ENCODE data around the gene EN1.
A peak's percentile ranks its signal among the peaks of the same experiment; 100 is the strongest.

Gene EN1

DNA sequence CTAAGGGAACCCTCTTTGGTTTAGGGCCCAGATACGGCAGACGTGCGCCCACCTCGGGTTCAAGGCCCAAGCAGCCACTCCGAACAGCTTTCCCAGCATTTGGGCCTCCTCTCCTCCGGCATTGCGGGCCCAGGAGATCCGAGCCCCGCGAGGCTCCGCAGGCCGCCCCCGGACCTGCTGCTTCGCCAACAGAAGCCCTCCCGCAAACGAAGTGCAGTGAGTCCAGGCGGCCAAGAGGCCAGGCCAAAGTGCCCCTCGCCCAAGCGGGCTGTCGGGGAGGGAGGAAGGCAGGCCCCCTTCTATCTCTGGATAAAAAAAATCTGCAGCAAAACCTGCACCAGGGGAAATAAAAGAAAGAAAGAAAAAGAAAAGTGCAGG, 6.0 kb downstream of the EN1 start:
- peaks cover 64% of the 10 kb centered on the region for H3K27me3 Mint-ChIP-seq
- no peak overlapping the region for H3K27ac Mint-ChIP-seq
- peak overlapping the region; percentile 67 for H3K4me3 Mint-ChIP-seq
- no peaks in the 10 kb centered on the region for H3K36me3 Mint-ChIP-seq
- H3K4me1 Mint-ChIP-seq (ENCODE audit: low read depth): peaks cover 31% of the 10 kb centered on the region
- H3K9me3 Mint-ChIP-seq (ENCODE audit: low read depth): no peaks in the 10 kb centered on the region

DNA sequence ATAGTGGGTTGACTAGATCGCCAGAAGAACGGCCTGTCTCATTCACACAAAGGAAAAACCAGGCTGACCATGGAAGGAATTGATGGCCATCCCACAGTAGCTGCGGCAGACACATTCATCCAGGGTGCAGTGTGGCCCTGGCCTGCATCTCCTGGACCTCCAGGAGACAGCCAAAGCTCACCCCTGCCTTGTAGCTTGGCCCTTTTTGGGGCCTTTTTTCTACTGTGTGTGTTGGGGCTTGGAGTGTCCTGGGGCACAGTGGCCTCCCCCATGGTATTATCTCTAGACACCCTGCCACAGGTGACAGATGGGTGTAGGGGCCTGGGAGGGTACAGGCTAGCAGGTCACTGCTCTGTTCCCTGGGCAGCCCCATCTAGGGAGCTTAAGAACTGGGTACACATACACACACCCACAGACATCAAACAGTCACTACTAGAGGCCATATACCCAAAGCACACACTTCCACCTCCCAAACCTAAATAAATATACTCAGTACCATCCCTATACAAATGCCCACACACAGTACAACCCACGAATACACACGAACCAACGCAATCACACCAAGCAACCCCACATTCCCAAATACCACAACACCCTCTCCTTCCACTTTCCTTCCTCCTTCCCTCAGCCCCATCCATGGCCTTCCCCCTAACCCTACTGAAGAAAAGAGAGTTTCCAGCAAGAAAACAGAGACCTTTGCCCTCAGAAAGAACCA, 8.6 kb downstream of the EN1 start:
- H3K4me1 Mint-ChIP-seq (ENCODE audit: low read depth): peaks cover 22% of the 10 kb centered on the region
- H3K4me3 Mint-ChIP-seq: no peak overlapping the region
- no peaks in the 10 kb centered on the region for H3K9me3 Mint-ChIP-seq (ENCODE audit: low read depth)
- no peak overlapping the region for H3K27ac Mint-ChIP-seq
- peaks cover 53% of the 10 kb centered on the region for H3K27me3 Mint-ChIP-seq
- H3K36me3 Mint-ChIP-seq: no peaks in the 10 kb centered on the region

GRCh38 chr2:118837621-118838020, 9.8 kb downstream of the EN1 start:
- no peaks in the 10 kb centered on the region for H3K36me3 Mint-ChIP-seq
- peaks cover 15% of the 10 kb centered on the region for H3K4me1 Mint-ChIP-seq (ENCODE audit: low read depth)
- peaks cover 53% of the 10 kb centered on the region for H3K27me3 Mint-ChIP-seq
- no peak overlapping the region for H3K27ac Mint-ChIP-seq
- H3K9me3 Mint-ChIP-seq (ENCODE audit: low read depth): no peaks in the 10 kb centered on the region
- H3K4me3 Mint-ChIP-seq: no peak overlapping the region

- Mint-ChIP-seq H3K27me3 (peaks cover 54% of the 10 kb centered on the region), H3K4me1 (ENCODE audit: low read depth) (peaks cover 11% of the 10 kb centered on the region)
These were observed 10.4 kb downstream of the EN1 start for GRCh38 chr2:118837067-118837466.

DNA sequence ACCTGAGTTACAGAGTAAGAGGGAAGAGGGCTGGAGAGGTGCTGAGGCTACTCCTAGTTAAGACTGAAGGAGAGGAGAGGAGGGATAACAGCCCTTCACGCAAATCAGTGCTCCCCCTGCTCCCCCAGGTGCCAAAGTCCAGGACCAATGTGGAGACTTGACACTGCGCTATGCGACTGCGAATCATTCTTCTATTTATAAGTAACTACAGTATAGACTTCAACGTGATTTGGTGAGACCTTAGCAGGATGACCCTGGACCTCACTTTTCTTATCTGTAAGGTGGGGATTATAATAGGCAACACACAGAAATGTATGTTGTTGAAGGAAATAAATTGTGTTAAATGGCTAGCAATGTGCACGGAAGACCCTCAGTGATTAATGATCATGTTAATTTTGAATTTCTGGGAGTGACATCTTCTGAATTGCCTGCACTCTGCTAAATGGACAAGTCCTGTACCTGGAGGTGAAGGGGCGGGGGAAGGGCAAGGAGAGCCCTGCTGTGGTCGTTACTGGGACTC, 11.0 kb downstream of the EN1 start:
- Mint-ChIP-seq H3K27me3 (peaks cover 57% of the 10 kb centered on the region), H3K27ac (no peak overlapping the region), H3K4me3 (peak overlapping the region; percentile 77), H3K9me3 (ENCODE audit: low read depth) (no peaks in the 10 kb centered on the region), H3K4me1 (ENCODE audit: low read depth) (peaks cover 11% of the 10 kb centered on the region), H3K36me3 (no peaks in the 10 kb centered on the region)

More at GRCh38 chr2:118837067-118837466, 10.4 kb downstream of the EN1 start:
- Mint-ChIP-seq H3K4me3 (no peak overlapping the region), H3K36me3 (no peaks in the 10 kb centered on the region), H3K9me3 (ENCODE audit: low read depth) (no peaks in the 10 kb centered on the region), H3K27ac (no peak overlapping the region)

DNA sequence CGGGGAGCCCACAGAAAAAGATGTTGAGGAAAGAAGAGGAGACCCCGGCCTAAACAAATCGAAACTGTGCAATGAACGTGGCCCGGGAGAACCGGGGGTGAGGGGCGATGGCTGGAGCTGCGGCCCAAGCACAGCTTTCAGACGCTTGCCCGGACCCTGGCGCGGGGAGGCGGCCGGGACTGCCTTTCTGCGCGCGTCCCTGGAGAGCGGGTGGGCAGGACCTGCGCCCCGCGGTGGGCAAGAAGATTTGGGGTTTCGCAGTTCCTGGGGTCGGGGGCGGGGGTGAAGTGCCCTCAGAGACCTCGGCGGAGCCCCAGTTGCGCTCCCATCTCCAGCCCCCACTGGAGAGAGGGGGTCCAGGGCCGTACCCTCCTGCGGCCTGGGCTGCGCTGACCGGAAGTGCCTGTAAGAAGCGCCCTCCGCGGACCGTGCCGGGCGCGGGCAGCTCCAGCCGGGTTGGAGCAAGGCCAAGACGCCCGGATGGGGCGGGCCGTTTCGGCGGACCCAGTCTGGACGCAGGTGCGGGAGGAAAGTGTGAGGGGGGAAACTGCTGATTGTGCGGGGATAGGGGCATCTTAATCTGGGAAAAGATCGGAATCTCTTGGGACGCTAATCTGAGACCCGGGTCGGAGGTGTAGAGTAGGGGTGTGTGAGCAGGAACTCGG, 11.6 kb downstream of the EN1 start:
- Mint-ChIP-seq H3K27me3 (peaks cover 55% of the 10 kb centered on the region), H3K9me3 (ENCODE audit: low read depth) (no peaks in the 10 kb centered on the region), H3K4me3 (peak overlapping the region; percentile 77), H3K27ac (no peak overlapping the region), H3K4me1 (ENCODE audit: low read depth) (peaks cover 11% of the 10 kb centered on the region), H3K36me3 (no peaks in the 10 kb centered on the region)

DNA sequence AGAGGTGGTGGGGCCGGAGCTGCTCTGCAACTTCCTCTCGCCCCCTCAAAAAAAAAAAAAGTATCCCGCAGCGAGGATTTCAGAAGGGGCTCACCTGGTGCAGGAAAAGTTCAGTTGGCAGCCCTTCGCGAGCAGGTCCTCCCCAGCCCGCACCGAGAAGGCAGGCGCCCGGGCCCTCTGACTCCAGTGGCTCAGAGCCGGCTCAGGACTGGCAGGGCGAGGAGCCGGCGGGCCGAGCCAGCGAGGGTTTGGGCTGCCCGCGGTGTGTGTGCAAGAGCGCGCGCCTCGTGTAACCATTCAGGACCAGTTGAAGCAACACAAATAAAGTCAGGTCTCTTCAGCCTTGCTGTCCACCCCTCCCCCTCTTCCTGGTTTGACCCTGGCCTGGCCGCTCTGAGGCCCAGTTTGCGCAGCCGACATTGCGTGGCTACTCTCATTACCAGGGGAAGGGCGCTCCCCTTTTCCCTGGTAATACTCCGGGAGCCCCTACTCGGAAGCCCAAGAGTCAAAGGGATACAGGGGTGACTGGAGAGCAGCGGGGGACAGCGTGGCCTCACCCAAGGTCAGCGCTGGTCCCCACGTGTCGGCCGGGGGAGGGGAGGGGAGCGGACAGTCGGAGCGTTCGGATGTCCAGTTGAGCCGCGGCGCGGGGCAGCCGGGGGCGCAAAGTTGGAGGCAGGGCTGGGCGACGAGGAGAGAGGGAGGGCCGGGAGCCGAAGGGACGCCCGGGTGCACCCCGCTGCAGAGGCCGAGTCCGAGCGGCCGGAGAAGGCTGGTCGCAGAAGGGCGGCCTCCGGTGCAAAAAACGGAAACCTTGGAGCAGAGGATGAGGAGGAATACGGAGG, 12.3 kb downstream of the EN1 start:
- no peaks in the 10 kb centered on the region for H3K36me3 Mint-ChIP-seq
- no peak overlapping the region for H3K27ac Mint-ChIP-seq
- peak overlapping the region; percentile 70 for H3K4me3 Mint-ChIP-seq
- H3K4me1 Mint-ChIP-seq (ENCODE audit: low read depth): peaks cover 11% of the 10 kb centered on the region
- H3K27me3 Mint-ChIP-seq: peaks cover 55% of the 10 kb centered on the region
- no peaks in the 10 kb centered on the region for H3K9me3 Mint-ChIP-seq (ENCODE audit: low read depth)

DNA sequence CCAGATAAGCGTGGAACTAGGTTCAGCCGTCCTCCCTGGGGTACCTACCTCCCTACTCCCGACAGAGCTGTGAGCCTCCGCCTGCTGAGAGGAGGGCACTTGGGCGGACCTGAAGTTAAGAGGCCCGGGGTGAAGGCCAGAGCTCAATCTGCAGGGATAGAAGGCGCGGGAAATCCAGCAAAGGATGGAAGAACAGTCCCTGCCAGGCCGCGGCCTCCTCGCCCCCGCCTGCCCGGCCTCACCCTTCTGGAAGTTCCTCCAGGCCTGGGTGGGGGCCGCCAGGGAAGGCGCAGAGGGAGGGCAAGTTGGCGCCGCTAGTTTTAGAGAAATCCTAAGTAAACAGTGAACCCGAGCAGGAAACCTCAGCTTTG, 13.0 kb downstream of the EN1 start:
- H3K4me3 Mint-ChIP-seq: no peak overlapping the region
- H3K4me1 Mint-ChIP-seq (ENCODE audit: low read depth): peaks cover 11% of the 10 kb centered on the region
- H3K27me3 Mint-ChIP-seq: peaks cover 53% of the 10 kb centered on the region
- H3K9me3 Mint-ChIP-seq (ENCODE audit: low read depth): no peaks in the 10 kb centered on the region
- no peaks in the 10 kb centered on the region for H3K36me3 Mint-ChIP-seq
- H3K27ac Mint-ChIP-seq: no peak overlapping the region

- Mint-ChIP-seq H3K36me3 (no peaks in the 10 kb centered on the region), H3K4me1 (ENCODE audit: low read depth) (peaks cover 11% of the 10 kb centered on the region), H3K9me3 (ENCODE audit: low read depth) (no peaks in the 10 kb centered on the region), H3K4me3 (no peak overlapping the region), H3K27ac (no peak overlapping the region), H3K27me3 (peaks cover 49% of the 10 kb centered on the region)
These were observed 13.6 kb downstream of the EN1 start for GRCh38 chr2:118833716-118834439.

- H3K4me3 Mint-ChIP-seq: no peak overlapping the region
- H3K9me3 Mint-ChIP-seq (ENCODE audit: low read depth): no peaks in the 10 kb centered on the region
- H3K4me1 Mint-ChIP-seq (ENCODE audit: low read depth): peaks cover 11% of the 10 kb centered on the region
- H3K27ac Mint-ChIP-seq: no peak overlapping the region
- peaks cover 48% of the 10 kb centered on the region for H3K27me3 Mint-ChIP-seq
- no peaks in the 10 kb centered on the region for H3K36me3 Mint-ChIP-seq
These were observed 14.4 kb downstream of the EN1 start for GRCh38 chr2:118832791-118833715.

- Mint-ChIP-seq H3K4me1 (ENCODE audit: low read depth) (peaks cover 11% of the 10 kb centered on the region), H3K36me3 (no peaks in the 10 kb centered on the region), H3K27ac (no peak overlapping the region), H3K9me3 (ENCODE audit: low read depth) (no peaks in the 10 kb centered on the region), H3K4me3 (no peak overlapping the region), H3K27me3 (peaks cover 45% of the 10 kb centered on the region)
These were observed 15.2 kb downstream of the EN1 start for GRCh38 chr2:118832071-118832790.

- H3K27me3 Mint-ChIP-seq: peaks cover 34% of the 10 kb centered on the region
- H3K4me1 Mint-ChIP-seq (ENCODE audit: low read depth): peaks cover 7% of the 10 kb centered on the region
- no peaks in the 10 kb centered on the region for H3K9me3 Mint-ChIP-seq (ENCODE audit: low read depth)
- H3K4me3 Mint-ChIP-seq: no peak overlapping the region
- H3K36me3 Mint-ChIP-seq: no peaks in the 10 kb centered on the region
- H3K27ac Mint-ChIP-seq: no peak overlapping the region
These were observed 16.6 kb downstream of the EN1 start for GRCh38 chr2:118830881-118831280.

DNA sequence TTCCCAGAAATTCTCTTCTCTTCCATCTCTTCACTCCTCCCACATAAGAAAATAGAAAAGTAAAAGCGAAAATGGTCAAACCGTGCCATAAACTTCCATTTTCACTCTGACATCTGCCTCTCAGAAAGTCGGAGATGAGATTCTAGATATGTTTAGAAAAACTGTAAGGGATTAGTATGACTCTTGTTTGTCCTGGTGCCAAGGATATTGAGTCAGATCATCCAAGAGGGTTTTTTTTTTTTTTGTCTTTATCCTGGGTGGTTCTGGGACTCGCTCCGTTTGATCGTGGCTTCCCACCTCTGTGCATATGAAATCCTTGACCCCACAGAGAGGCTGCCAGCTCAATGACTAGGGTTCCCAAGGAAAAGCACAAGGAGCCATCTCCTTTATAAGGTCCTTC, 17.3 kb downstream of the EN1 start:
- H3K4me1 Mint-ChIP-seq (ENCODE audit: low read depth): peaks cover 3% of the 10 kb centered on the region
- peaks cover 39% of the 10 kb centered on the region for H3K27me3 Mint-ChIP-seq
- H3K9me3 Mint-ChIP-seq (ENCODE audit: low read depth): no peaks in the 10 kb centered on the region
- no peak overlapping the region for H3K4me3 Mint-ChIP-seq
- no peaks in the 10 kb centered on the region for H3K36me3 Mint-ChIP-seq
- no peak overlapping the region for H3K27ac Mint-ChIP-seq

All from activated naive CD8-positive, alpha-beta T cell (primary cell).